HG03196 (cell line): ENCODE measurements around the gene TYW1B.
"Not testable (repeated sequence)": the region's sequence is repeated elsewhere in the genome, so short reads cannot be mapped to it uniquely, and the experiment has no call there.

Source experiments
- ATAC-seq: cut with Tn5 transposase; IDR thresholded peaks from one replicate; pipeline ENCODE4 v1.9.1; 2021; ENCODE audit not compliant: unreplicated experiment

TYW1B gene

GRCh38 chr7:72705693-72706092 is 122.3 kb downstream of the TYW1B start:
- ATAC-seq: not testable (repeated sequence)

- no peak for ATAC-seq
Measured at GRCh38 chr7:72704894-72705293, 123.1 kb downstream of the TYW1B start.

GRCh38 chr7:72700548-72700947 is 127.5 kb downstream of the TYW1B start:
- ATAC-seq: not testable (repeated sequence)

GRCh38 chr7:72697066-72697465 is 130.9 kb downstream of the TYW1B start:
- not testable (repeated sequence) for ATAC-seq

GRCh38 chr7:72696643-72697042 is 131.4 kb downstream of the TYW1B start:
- not testable (repeated sequence) for ATAC-seq

GRCh38 chr7:72695482-72695881 is 132.5 kb downstream of the TYW1B start:
- not testable (repeated sequence) for ATAC-seq

- not testable (repeated sequence) for ATAC-seq
Measured at GRCh38 chr7:72691442-72691841, 136.6 kb downstream of the TYW1B start.

GRCh38 chr7:72690177-72690576 is 137.8 kb downstream of the TYW1B start:
- ATAC-seq: not testable (repeated sequence)

GRCh38 chr7:72689344-72689743 is 138.7 kb downstream of the TYW1B start:
- ATAC-seq: not testable (repeated sequence)

GRCh38 chr7:72681211-72681610 is 146.8 kb downstream of the TYW1B start:
- not testable (repeated sequence) for ATAC-seq

- ATAC-seq: not testable (repeated sequence)
Measured at GRCh38 chr7:72676880-72677279, 151.1 kb downstream of the TYW1B start.

- ATAC-seq: not testable (repeated sequence)
Measured at GRCh38 chr7:72676086-72676690, 151.8 kb downstream of the TYW1B start.

GRCh38 chr7:72675686-72676085 is 152.3 kb downstream of the TYW1B start:
- not testable (repeated sequence) for ATAC-seq

GRCh38 chr7:72674394-72674793 is 153.6 kb downstream of the TYW1B start:
- no peak for ATAC-seq

GRCh38 chr7:72670850-72671249 is 157.2 kb downstream of the TYW1B start:
- ATAC-seq: not testable (repeated sequence)

GRCh38 chr7:72668435-72668834 is 159.6 kb downstream of the TYW1B start:
- ATAC-seq: not testable (repeated sequence)

- ATAC-seq: not testable (repeated sequence)
Measured at GRCh38 chr7:72667049-72667448, 161.0 kb downstream of the TYW1B start.

- not testable (repeated sequence) for ATAC-seq
Measured at GRCh38 chr7:72648574-72648973, 179.4 kb downstream of the TYW1B start.

GRCh38 chr7:72643708-72644107 is 184.3 kb downstream of the TYW1B start:
- not testable (repeated sequence) for ATAC-seq

GRCh38 chr7:72641485-72642248 is 186.3 kb downstream of the TYW1B start:
- ATAC-seq: not testable (repeated sequence)

- ATAC-seq: not testable (repeated sequence)
Measured at GRCh38 chr7:72640740-72641139, 187.3 kb downstream of the TYW1B start.

- ATAC-seq: peak; percentile 53
Measured at GRCh38 chr7:72635273-72635908, 192.6 kb downstream of the TYW1B start.
